ENCODE measurements around the gene CFAP221.

The CFAP221 gene

DNA sequence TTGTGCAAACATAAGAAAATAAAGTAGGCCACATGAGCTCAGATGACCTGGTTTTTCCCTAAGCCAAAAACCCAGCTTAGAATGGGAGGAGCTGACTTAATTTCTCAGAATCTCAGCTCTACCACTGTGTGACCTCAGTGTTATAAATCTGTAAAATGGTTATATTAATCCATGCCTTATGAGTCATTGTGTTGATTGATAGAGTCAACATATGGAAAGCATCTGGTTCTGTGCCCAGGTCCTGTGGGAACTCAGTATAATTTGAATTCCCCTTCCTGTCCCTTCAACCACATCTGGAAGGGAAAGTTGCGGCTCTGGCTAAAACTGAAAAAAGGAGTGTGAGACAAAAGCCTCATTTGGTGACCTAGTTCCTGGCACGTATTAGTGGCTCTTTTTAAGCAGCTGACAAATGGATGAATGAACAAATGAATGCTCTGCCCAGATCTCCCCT is 160.4 kb downstream of the CFAP221 start:
- no peak for DNase-seq (ENCODE audit: low spot score)
- in situ Hi-C loops (cut with MboI; ENCODE audit: low pct_unique_long_range_greater_than_20kb, low sequenced_read_pairs, unreplicated experiment): no loop called here
- TF ChIP-seq, protein P1, sequence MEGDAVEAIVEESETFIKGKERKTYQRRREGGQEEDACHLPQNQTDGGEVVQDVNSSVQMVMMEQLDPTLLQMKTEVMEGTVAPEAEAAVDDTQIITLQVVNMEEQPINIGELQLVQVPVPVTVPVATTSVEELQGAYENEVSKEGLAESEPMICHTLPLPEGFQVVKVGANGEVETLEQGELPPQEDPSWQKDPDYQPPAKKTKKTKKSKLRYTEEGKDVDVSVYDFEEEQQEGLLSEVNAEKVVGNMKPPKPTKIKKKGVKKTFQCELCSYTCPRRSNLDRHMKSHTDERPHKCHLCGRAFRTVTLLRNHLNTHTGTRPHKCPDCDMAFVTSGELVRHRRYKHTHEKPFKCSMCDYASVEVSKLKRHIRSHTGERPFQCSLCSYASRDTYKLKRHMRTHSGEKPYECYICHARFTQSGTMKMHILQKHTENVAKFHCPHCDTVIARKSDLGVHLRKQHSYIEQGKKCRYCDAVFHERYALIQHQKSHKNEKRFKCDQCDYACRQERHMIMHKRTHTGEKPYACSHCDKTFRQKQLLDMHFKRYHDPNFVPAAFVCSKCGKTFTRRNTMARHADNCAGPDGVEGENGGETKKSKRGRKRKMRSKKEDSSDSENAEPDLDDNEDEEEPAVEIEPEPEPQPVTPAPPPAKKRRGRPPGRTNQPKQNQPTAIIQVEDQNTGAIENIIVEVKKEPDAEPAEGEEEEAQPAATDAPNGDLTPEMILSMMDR (IDR thresholded peaks at IDR 0.05; ENCODE audit: extremely low read depth, insufficient read depth, missing control alignments): no peak

DNA sequence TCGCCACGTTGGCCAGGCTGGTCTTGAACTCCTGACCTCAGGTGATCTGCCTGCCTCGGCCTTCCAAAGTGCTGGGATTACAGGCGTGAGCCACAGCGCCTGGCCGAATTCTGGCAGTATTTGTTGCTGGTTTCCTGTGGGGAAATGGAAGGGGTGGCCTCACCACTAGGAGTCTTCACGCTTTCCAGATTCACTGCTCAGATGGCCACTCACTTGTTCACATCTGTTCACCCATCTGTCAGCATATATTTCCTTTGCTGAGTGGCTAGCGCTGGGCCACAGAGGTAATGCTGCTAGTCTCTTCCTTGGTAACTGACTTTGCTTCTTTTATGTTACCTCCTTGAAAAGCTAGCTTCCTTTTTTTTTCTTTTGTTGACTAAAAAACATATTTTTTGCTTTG is 162.0 kb downstream of the CFAP221 start:
- TF ChIP-seq, protein P1 (IDR thresholded peaks at IDR 0.05; ENCODE audit: extremely low read depth, insufficient read depth, missing control alignments): no peak
- in situ Hi-C loops (cut with MboI; ENCODE audit: low pct_unique_long_range_greater_than_20kb, low sequenced_read_pairs, unreplicated experiment): no loop called here
- DNase-seq (ENCODE audit: low spot score): no peak

All from GM13977 (cell line).